A673 (cell line): ENCODE measurements around the gene GALNT7.

Experiments
- CTCF ChIP-seq: fragments of 300-800, 200-600 bp; sonication (generic); conservative IDR thresholded peaks from 2 replicates; pipeline ENCODE4 v1.5.1; 2017; ENCODE audit warnings: low read depth, mild to moderate bottlenecking, antibody characterized with exemption, low read length, moderate library complexity, mixed read lengths
- EZH2 ChIP-seq: fragments of 200-600 bp; sonication (generic); IDR thresholded peaks from 2 replicates; pipeline ENCODE4 v1.6.1; 2017; ENCODE audit warnings: borderline replicate concordance, low read depth, mild to moderate bottlenecking, mixed read lengths, antibody characterized with exemption, low read length; ENCODE audit not compliant: poor library complexity, severe bottlenecking

GRCh38 chr4:173291899-173292298 lies 123.3 kb downstream of the GALNT7 start:
- TF ChIP-seq CTCF (no peak), EZH2 (no peak)
